ENCODE data around the gene FEN1.

Gene FEN1

GRCh38 chr11:61783717-61784505 lies 8.8 kb upstream of the FEN1 start:
- Histone ChIP-seq H3K4me3 (ENCODE audit: low read length) (no peak overlapping the region), H3K9me3 (ENCODE audit: control insufficient read depth, insufficient read depth, low read length) (no peaks in the 10 kb centered on the region), H3K4me1 (ENCODE audit: control insufficient read depth, low read length) (peaks cover 6% of the 10 kb centered on the region; the same call in 1 of the 2 replicates), H3F3A (ENCODE audit: control insufficient read depth, insufficient read depth) (no peaks in the 10 kb centered on the region), H4K20me1 (ENCODE audit: control insufficient read depth, insufficient read depth, low read depth, low read length) (0 out of 2 replicates have a peak, but pooled peaks cover 5% of the 10 kb centered on the region), H3K36me3 (ENCODE audit: control insufficient read depth, low read length) (peaks cover 31% of the 10 kb centered on the region), H3K79me2 (ENCODE audit: control insufficient read depth, low read length) (no peaks in the 10 kb centered on the region), H3K27ac (ENCODE audit: low read depth, low read length) (no peak overlapping the region), H3K9me2 (replicated peaks; ENCODE audit: control insufficient read depth, low read length) (no peaks in the 10 kb centered on the region), H3K27me3 (ENCODE audit: control insufficient read depth, low read length) (peaks cover 3% of the 10 kb centered on the region; the same call in 1 of the 2 replicates), H3K4me2 (ENCODE audit: low read length) (no peak overlapping the region)
- TF ChIP-seq EZH2phosphoT487 (IDR thresholded peaks at IDR 0.05; ENCODE audit: borderline replicate concordance, low read length) (no peak), CTCF (IDR thresholded peaks at IDR 0.05; ENCODE audit: low read depth, low read length, poor library complexity, severe bottlenecking) (no peak)

- Histone ChIP-seq H4K20me1 (ENCODE audit: control insufficient read depth, insufficient read depth, low read depth, low read length) (0 out of 2 replicates have a peak, but pooled peaks cover 5% of the 10 kb centered on the region), H3K4me1 (ENCODE audit: control insufficient read depth, low read length) (peaks cover 6% of the 10 kb centered on the region; the same call in 1 of the 2 replicates), H3K4me3 (ENCODE audit: low read length) (no peak overlapping the region), H3K9me2 (replicated peaks; ENCODE audit: control insufficient read depth, low read length) (no peaks in the 10 kb centered on the region), H3K79me2 (ENCODE audit: control insufficient read depth, low read length) (peaks cover 3% of the 10 kb centered on the region; the same call in 1 of the 2 replicates), H3K36me3 (ENCODE audit: control insufficient read depth, low read length) (peaks cover 37% of the 10 kb centered on the region), H3K27ac (ENCODE audit: low read depth, low read length) (no peak overlapping the region), H3K9me3 (ENCODE audit: control insufficient read depth, insufficient read depth, low read length) (no peaks in the 10 kb centered on the region), H3K27me3 (ENCODE audit: control insufficient read depth, low read length) (peaks cover 3% of the 10 kb centered on the region; the same call in 1 of the 2 replicates), H3F3A (ENCODE audit: control insufficient read depth, insufficient read depth) (no peaks in the 10 kb centered on the region), H3K4me2 (ENCODE audit: low read length) (no peak overlapping the region)
- TF ChIP-seq EZH2phosphoT487 (IDR thresholded peaks at IDR 0.05; ENCODE audit: borderline replicate concordance, low read length) (no peak), CTCF (IDR thresholded peaks at IDR 0.05; ENCODE audit: low read depth, low read length, poor library complexity, severe bottlenecking) (no peak)
These were observed 8.3 kb upstream of the FEN1 start for GRCh38 chr11:61784506-61784805.

- H3K4me1 ChIP-seq (ENCODE audit: control insufficient read depth, low read length) = peaks cover 6% of the 10 kb centered on the region; the same call in 1 of the 2 replicates
- no peaks in the 10 kb centered on the region for H3K9me2 ChIP-seq (replicated peaks; ENCODE audit: control insufficient read depth, low read length)
- no peaks in the 10 kb centered on the region for H3F3A ChIP-seq (ENCODE audit: control insufficient read depth, insufficient read depth)
- H3K36me3 ChIP-seq (ENCODE audit: control insufficient read depth, low read length) = peaks cover 51% of the 10 kb centered on the region
- H3K4me3 ChIP-seq (ENCODE audit: low read length) = no peak overlapping the region
- H3K4me2 ChIP-seq (ENCODE audit: low read length) = no peak overlapping the region
- no peaks in the 10 kb centered on the region for H3K9me3 ChIP-seq (ENCODE audit: control insufficient read depth, insufficient read depth, low read length)
- peaks cover 18% of the 10 kb centered on the region for H3K79me2 ChIP-seq (ENCODE audit: control insufficient read depth, low read length)
- 0 out of 2 replicates have a peak, but pooled peaks cover 5% of the 10 kb centered on the region for H4K20me1 ChIP-seq (ENCODE audit: control insufficient read depth, insufficient read depth, low read depth, low read length)
- H3K27ac ChIP-seq (ENCODE audit: low read depth, low read length) = no peak overlapping the region
- H3K27me3 ChIP-seq (ENCODE audit: control insufficient read depth, low read length) = no peaks in the 10 kb centered on the region
- TF ChIP-seq CTCF (IDR thresholded peaks at IDR 0.05; ENCODE audit: low read depth, low read length, poor library complexity, severe bottlenecking) = no peak
- TF ChIP-seq EZH2phosphoT487 (IDR thresholded peaks at IDR 0.05; ENCODE audit: borderline replicate concordance, low read length) = no peak
These were observed 6.8 kb upstream of the FEN1 start for GRCh38 chr11:61785837-61786402.
